ENCODE data around the gene PHF21B. TPM values are rescaled to one million over a fixed set of nuclear protein-coding genes. Genes with fewer than 3 reads are reported as not detected.
A peak's percentile ranks its signal among the peaks of the same experiment; 100 is the strongest.

The PHF21B gene
- total RNA-seq, 1 donor: not detected

DNA sequence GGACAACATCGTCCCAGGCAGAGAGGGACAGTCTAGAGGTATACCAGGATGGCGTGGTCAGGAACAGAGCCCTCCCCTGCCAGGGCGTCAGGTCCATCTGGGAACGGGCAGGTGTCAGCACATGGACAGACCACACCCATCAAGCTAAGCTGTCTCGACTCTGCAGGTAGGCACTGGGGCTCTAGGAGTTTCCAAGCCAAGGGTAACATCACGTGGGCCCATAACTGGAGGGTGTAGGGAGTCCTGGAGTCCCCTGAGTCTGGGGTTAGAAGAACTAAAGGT lies 75.4 kb downstream of the PHF21B start:
- no peak overlapping the region for H3K27ac ChIP-seq (ENCODE audit: low read depth, low read length)
- no peak overlapping the region for H3K4me2 ChIP-seq (ENCODE audit: insufficient read depth, low read length)
- TF ChIP-seq, protein P1, sequence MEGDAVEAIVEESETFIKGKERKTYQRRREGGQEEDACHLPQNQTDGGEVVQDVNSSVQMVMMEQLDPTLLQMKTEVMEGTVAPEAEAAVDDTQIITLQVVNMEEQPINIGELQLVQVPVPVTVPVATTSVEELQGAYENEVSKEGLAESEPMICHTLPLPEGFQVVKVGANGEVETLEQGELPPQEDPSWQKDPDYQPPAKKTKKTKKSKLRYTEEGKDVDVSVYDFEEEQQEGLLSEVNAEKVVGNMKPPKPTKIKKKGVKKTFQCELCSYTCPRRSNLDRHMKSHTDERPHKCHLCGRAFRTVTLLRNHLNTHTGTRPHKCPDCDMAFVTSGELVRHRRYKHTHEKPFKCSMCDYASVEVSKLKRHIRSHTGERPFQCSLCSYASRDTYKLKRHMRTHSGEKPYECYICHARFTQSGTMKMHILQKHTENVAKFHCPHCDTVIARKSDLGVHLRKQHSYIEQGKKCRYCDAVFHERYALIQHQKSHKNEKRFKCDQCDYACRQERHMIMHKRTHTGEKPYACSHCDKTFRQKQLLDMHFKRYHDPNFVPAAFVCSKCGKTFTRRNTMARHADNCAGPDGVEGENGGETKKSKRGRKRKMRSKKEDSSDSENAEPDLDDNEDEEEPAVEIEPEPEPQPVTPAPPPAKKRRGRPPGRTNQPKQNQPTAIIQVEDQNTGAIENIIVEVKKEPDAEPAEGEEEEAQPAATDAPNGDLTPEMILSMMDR (IDR thresholded peaks at IDR 0.05; ENCODE audit: extremely low read depth, low read depth, low read length): no peak

DNA sequence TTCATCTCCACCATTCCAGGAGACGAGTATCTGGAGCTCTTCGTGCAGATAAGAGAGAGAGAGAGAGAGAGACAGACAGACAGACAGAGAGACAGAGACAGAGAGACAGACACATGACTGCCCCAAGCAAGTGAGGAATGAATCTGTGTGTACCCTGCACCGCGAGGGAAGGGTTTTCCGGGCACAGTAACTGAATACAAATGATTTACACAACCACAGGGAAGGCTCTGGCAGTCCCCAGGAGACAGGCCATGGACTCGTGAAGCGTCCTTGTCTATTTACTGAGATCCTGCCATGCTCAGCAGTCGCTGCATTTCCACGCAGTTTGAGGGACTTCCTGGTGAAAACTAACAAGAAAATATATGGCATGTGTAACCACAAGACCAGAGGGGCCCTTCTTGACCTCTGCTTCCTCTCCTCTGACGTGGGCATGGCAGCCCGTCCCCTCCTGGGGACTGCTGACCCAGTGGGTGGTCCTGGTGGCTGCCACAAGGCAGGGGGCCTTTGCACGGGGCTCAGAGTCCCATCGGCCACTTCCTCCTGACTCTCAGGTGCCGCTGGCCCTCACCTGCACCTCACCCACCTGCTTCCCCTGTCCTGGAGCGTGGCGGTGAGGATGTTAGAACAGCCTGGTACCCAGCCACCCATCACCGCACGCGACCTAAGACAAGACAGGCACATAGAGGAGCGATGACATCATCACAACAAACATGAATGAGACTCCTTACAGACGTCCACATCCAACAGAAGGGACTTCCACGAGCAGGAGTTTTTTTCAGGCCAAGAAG lies 75.9 kb downstream of the PHF21B start:
- Histone ChIP-seq H3K9me3 (ENCODE audit: low read depth, low read length) (no peaks in the 10 kb centered on the region), H4K20me1 (ENCODE audit: insufficient read depth, low read length) (no peaks in the 10 kb centered on the region), H3K4me1 (ENCODE audit: insufficient read depth, low read length) (no peaks in the 10 kb centered on the region), H3K36me3 (ENCODE audit: insufficient read depth, low read length) (no peaks in the 10 kb centered on the region), H2AFZ (ENCODE audit: low read length) (no peak overlapping the region), H3K4me2 (ENCODE audit: insufficient read depth, low read length) (no peak overlapping the region), H3K27me3 (ENCODE audit: insufficient read depth, low read length) (peaks cover 4% of the 10 kb centered on the region), H3K27ac (ENCODE audit: low read depth, low read length) (no peak overlapping the region), H3K79me2 (ENCODE audit: insufficient read depth, low read length) (no peaks in the 10 kb centered on the region), H3K4me3 (ENCODE audit: insufficient read depth, low read length) (no peak overlapping the region)
- peak; percentile 89 for DNase-seq (ENCODE audit: insufficient read length, low spot score, missing footprints)
- TF ChIP-seq, protein P1 (IDR thresholded peaks at IDR 0.05; ENCODE audit: extremely low read depth, low read depth, low read length): no peak

More for the DNA sequence above, 75.4 kb downstream of the PHF21B start:
- no peak for DNase-seq (ENCODE audit: insufficient read length, low spot score, missing footprints)
- Histone ChIP-seq H3K9me3 (ENCODE audit: low read depth, low read length) (no peaks in the 10 kb centered on the region), H3K4me3 (ENCODE audit: insufficient read depth, low read length) (no peak overlapping the region), H3K4me1 (ENCODE audit: insufficient read depth, low read length) (no peaks in the 10 kb centered on the region), H3K79me2 (ENCODE audit: insufficient read depth, low read length) (no peaks in the 10 kb centered on the region), H3K27me3 (ENCODE audit: insufficient read depth, low read length) (peaks cover 4% of the 10 kb centered on the region), H4K20me1 (ENCODE audit: insufficient read depth, low read length) (no peaks in the 10 kb centered on the region), H3K36me3 (ENCODE audit: insufficient read depth, low read length) (no peaks in the 10 kb centered on the region), H2AFZ (ENCODE audit: low read length) (no peak overlapping the region)

DNA sequence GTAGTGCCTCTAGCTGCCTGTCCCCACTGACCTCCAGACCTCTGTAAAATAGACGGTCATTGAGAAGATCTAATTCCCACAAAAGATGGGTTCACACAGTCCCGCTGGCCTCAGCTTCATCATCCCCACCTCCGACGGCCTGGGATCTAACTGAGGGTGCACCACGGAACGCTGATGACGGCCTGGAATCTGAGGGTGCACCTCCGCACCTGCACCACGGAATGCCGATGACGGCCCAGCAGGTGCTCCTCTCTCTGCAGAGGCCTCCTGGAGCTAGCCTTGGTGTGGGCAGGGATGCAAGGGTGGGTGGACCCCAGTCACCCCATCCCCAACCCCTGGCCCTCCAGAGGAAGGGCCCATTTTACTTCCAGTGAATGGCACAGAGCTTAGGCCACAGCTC lies 77.3 kb downstream of the PHF21B start:
- TF ChIP-seq, protein P1 (IDR thresholded peaks at IDR 0.05; ENCODE audit: extremely low read depth, low read depth, low read length): no peak
- no peaks in the 10 kb centered on the region for H3K36me3 ChIP-seq (ENCODE audit: insufficient read depth, low read length)
- H3K27ac ChIP-seq (ENCODE audit: low read depth, low read length): no peak overlapping the region
- no peak overlapping the region for H3K4me3 ChIP-seq (ENCODE audit: insufficient read depth, low read length)
- no peaks in the 10 kb centered on the region for H3K4me1 ChIP-seq (ENCODE audit: insufficient read depth, low read length)
- no peaks in the 10 kb centered on the region for H3K79me2 ChIP-seq (ENCODE audit: insufficient read depth, low read length)
- no peak overlapping the region for H2AFZ ChIP-seq (ENCODE audit: low read length)
- H3K27me3 ChIP-seq (ENCODE audit: insufficient read depth, low read length): peaks cover 4% of the 10 kb centered on the region
- H3K9me3 ChIP-seq (ENCODE audit: low read depth, low read length): no peaks in the 10 kb centered on the region
- H4K20me1 ChIP-seq (ENCODE audit: insufficient read depth, low read length): no peaks in the 10 kb centered on the region
- DNase-seq (ENCODE audit: insufficient read length, low spot score, missing footprints): peak; percentile 32
- no peak overlapping the region for H3K4me2 ChIP-seq (ENCODE audit: insufficient read depth, low read length)

DNA sequence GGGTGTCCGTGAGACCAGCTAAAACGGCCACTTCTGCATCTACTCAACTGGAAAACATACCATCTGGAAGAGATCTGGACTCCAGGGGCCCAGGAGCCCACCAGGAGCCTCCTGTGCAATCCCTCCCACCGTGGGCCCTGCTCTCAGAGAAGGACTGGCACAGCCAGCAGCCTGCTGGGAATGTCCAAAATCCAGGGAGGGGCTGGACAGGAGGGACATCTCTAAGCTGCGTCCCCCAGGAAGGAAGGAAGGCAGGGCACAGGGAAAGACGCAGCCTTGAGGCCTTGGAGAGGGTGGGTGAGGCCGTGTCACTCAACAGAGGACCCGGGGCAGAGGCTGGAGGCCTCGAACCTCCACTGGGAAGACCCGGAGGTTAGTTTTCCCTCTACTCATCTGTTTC lies 78.0 kb downstream of the PHF21B start:
- H3K4me3 ChIP-seq (ENCODE audit: insufficient read depth, low read length): no peak overlapping the region
- no peaks in the 10 kb centered on the region for H3K79me2 ChIP-seq (ENCODE audit: insufficient read depth, low read length)
- no peak overlapping the region for H3K27ac ChIP-seq (ENCODE audit: low read depth, low read length)
- no peak overlapping the region for H3K4me2 ChIP-seq (ENCODE audit: insufficient read depth, low read length)
- H3K36me3 ChIP-seq (ENCODE audit: insufficient read depth, low read length): no peaks in the 10 kb centered on the region
- TF ChIP-seq, protein P1 (IDR thresholded peaks at IDR 0.05; ENCODE audit: extremely low read depth, low read depth, low read length): no peak
- no peak overlapping the region for H2AFZ ChIP-seq (ENCODE audit: low read length)
- peak; percentile 85 for DNase-seq (ENCODE audit: insufficient read length, low spot score, missing footprints)
- H3K9me3 ChIP-seq (ENCODE audit: low read depth, low read length): no peaks in the 10 kb centered on the region
- H3K4me1 ChIP-seq (ENCODE audit: insufficient read depth, low read length): no peaks in the 10 kb centered on the region
- peaks cover 4% of the 10 kb centered on the region for H3K27me3 ChIP-seq (ENCODE audit: insufficient read depth, low read length)
- no peaks in the 10 kb centered on the region for H4K20me1 ChIP-seq (ENCODE audit: insufficient read depth, low read length)
